Neural cell (in vitro differentiated cells): Measurements from ENCODE around the gene HSD3B1. TPM values are rescaled to one million over a fixed set of nuclear protein-coding genes. Genes with fewer than 3 reads are reported as not detected.
"Not testable (repeated sequence)": the region's sequence is repeated elsewhere in the genome, so short reads cannot be mapped to it uniquely, and the experiment has no call there.

Experiments used
- H2AFZ ChIP-seq: fragments of 200-600, 300-800 bp; sonication (generic), shearing (Covaris generic); 2 replicates; pipeline ENCODE4 v1.6.0; 2014; ENCODE audit warnings: low read depth, mild to moderate bottlenecking, antibody characterized with exemption, low read length, moderate library complexity
- H3F3A ChIP-seq: fragments of 200-600 bp; shearing (Covaris generic); 2 replicates; pipeline ENCODE4 v1.6.1; 2016; ENCODE audit warnings: mild to moderate bottlenecking, moderate library complexity, mixed read lengths, antibody characterized with exemption, low read length; ENCODE audit not compliant: insufficient read depth, poor library complexity, severe bottlenecking
- H3K27ac ChIP-seq: fragments of 200-600, 300-800 bp; sonication (generic), shearing (Covaris generic); 2 replicates; pipeline ENCODE4 v1.5.1; 2014; ENCODE audit warnings: mild to moderate bottlenecking, low read length, moderate library complexity
- H3K27me3 ChIP-seq: fragments of 300-800, 200-600 bp; sonication (generic), shearing (Covaris generic); 2 replicates; pipeline ENCODE4 v1.6.0; 2014; ENCODE audit warnings: mild to moderate bottlenecking, low read depth, low read length, moderate library complexity; ENCODE audit not compliant: insufficient read depth
- H3K36me3 ChIP-seq: fragments of 300-800, 200-600 bp; sonication (generic), shearing (Covaris generic); 2 replicates; pipeline ENCODE4 v1.5.1; 2014; ENCODE audit warnings: mild to moderate bottlenecking, antibody characterized with exemption, low read length, moderate library complexity; ENCODE audit not compliant: insufficient read depth
- H3K4me2 ChIP-seq: fragments of 300-800, 200-600 bp; sonication (generic), shearing (Covaris generic); 2 replicates; pipeline ENCODE4 v1.6.0; 2014; ENCODE audit warnings: mild to moderate bottlenecking, low read length
- H3K4me3 ChIP-seq: fragments of 300-800, 200-600 bp; sonication (generic), shearing (Covaris generic); 2 replicates; pipeline ENCODE4 v1.5.1; 2014; ENCODE audit warnings: mild to moderate bottlenecking, low read length, moderate library complexity
- H3K79me2 ChIP-seq: fragments of 200-600 bp; shearing (Covaris generic); replicated peaks from 2 replicates; pipeline ENCODE4 v1.6.0; 2014; ENCODE audit warnings: mild to moderate bottlenecking, low read length, moderate library complexity; ENCODE audit not compliant: insufficient read depth
- H3K9ac ChIP-seq: fragments of 300-800, 200-600 bp; sonication (generic), shearing (Covaris generic); 2 replicates; pipeline ENCODE4 v1.6.1; 2016; ENCODE audit warnings: mild to moderate bottlenecking, low read length, mixed read lengths
- H3K9me2 ChIP-seq: fragments of 200-600 bp; shearing (Covaris generic); 2 replicates; pipeline ENCODE4 v1.6.1; 2016; ENCODE audit warnings: mild to moderate bottlenecking, low read length, mixed read lengths; ENCODE audit not compliant: insufficient read depth
- H3K9me3 ChIP-seq: fragments of 200-600, 300-800 bp; sonication (generic), shearing (Covaris generic); 2 replicates; pipeline ENCODE4 v1.6.1; 2016; ENCODE audit warnings: mild to moderate bottlenecking, mixed run types, low read length, moderate library complexity, mixed read lengths
- H4K20me1 ChIP-seq: fragments of 200-600 bp; shearing (Covaris generic); 2 replicates; pipeline ENCODE4 v1.6.1; 2016; ENCODE audit warnings: mild to moderate bottlenecking, mixed run types; ENCODE audit not compliant: insufficient read depth
- EP300 ChIP-seq: fragments of 450-650 bp; conservative IDR thresholded peaks from 2 replicates; pipeline ENCODE4 v1.6.1; 2014; ENCODE audit warnings: antibody characterized with exemption, mild to moderate bottlenecking, moderate library complexity; ENCODE audit not compliant: poor library complexity, severe bottlenecking
- EZH2 ChIP-seq: fragments of 200-600, 300-800 bp; shearing (Covaris generic), sonication (generic); IDR thresholded peaks from 2 replicates; pipeline ENCODE4 v1.6.1; 2014; ENCODE audit warnings: antibody characterized with exemption, low read length, borderline replicate concordance, mild to moderate bottlenecking; ENCODE audit not compliant: insufficient read depth, poor library complexity, severe bottlenecking
- MXI1 ChIP-seq: fragments of 450-650 bp; conservative IDR thresholded peaks from 2 replicates; pipeline ENCODE4 v1.6.1; 2014; ENCODE audit warnings: antibody characterized with exemption, mild to moderate bottlenecking; ENCODE audit not compliant: poor library complexity, severe bottlenecking
- POLR2AphosphoS5 ChIP-seq: IDR thresholded peaks from 2 replicates; pipeline ENCODE4 v1.6.1; 2012
- RAD21 ChIP-seq: fragments of 450-650 bp; conservative IDR thresholded peaks from 2 replicates; pipeline ENCODE4 v1.6.1; 2014; ENCODE audit warnings: antibody characterized with exemption, mild to moderate bottlenecking, moderate library complexity
- REST ChIP-seq: IDR thresholded peaks from 2 replicates; pipeline ENCODE4 v1.6.1; 2012; ENCODE audit warnings: borderline replicate concordance
- SMC3 ChIP-seq: fragments of 450-650 bp; conservative IDR thresholded peaks from 2 replicates; pipeline ENCODE4 v1.6.1; 2014; ENCODE audit warnings: antibody characterized with exemption, mild to moderate bottlenecking, moderate library complexity; ENCODE audit not compliant: poor library complexity
- polyA plus RNA-seq: library from polyadenylated mRNA; depleted of rRNA; stranded (reverse); fragments of >200 nt; gene quantifications from 2 replicates; pipeline ENCODE4 v1.2.3, GENCODE V29; 2014

HSD3B1 gene
- polyA plus RNA-seq, 1 donor from 2014 or later = not detected

GRCh38 chr1:119553302-119554071 lies 46.5 kb downstream of the HSD3B1 start:
- H3K9ac ChIP-seq, H3K27ac ChIP-seq, H3K27me3 ChIP-seq, H3F3A ChIP-seq, H3K4me2 ChIP-seq, H3K9me3 ChIP-seq, H4K20me1 ChIP-seq, H3K9me2 ChIP-seq, H2AFZ ChIP-seq, H3K79me2 ChIP-seq, H3K36me3 ChIP-seq, H3K4me3 ChIP-seq: not testable (repeated sequence)

GRCh38 chr1:119554183-119554582 lies 47.2 kb downstream of the HSD3B1 start:
- H3K27me3 ChIP-seq = no peaks in the 10 kb centered on the region
- no peaks in the 10 kb centered on the region for H3F3A ChIP-seq
- H3K9ac ChIP-seq = no peak overlapping the region
- H3K27ac ChIP-seq = no peak overlapping the region
- H2AFZ ChIP-seq = no peak overlapping the region
- no peaks in the 10 kb centered on the region for H3K9me2 ChIP-seq
- H3K79me2 ChIP-seq = no peaks in the 10 kb centered on the region
- no peak overlapping the region for H3K4me2 ChIP-seq
- H3K4me3 ChIP-seq = no peak overlapping the region
- H4K20me1 ChIP-seq = no peaks in the 10 kb centered on the region
- no peaks in the 10 kb centered on the region for H3K9me3 ChIP-seq
- TF ChIP-seq REST (no peak), EP300 (no peak), RAD21 (no peak), MXI1 (no peak), EZH2 (no peak), SMC3 (no peak), POLR2AphosphoS5 (no peak)
- H3K36me3 ChIP-seq = no peaks in the 10 kb centered on the region

- Histone ChIP-seq H3K36me3 (no peaks in the 10 kb centered on the region), H3K79me2 (no peaks in the 10 kb centered on the region), H4K20me1 (no peaks in the 10 kb centered on the region), H3K27me3 (no peaks in the 10 kb centered on the region), H2AFZ (no peak overlapping the region), H3K9me2 (no peaks in the 10 kb centered on the region), H3K4me2 (no peak overlapping the region), H3K9me3 (no peaks in the 10 kb centered on the region), H3F3A (no peaks in the 10 kb centered on the region), H3K4me3 (no peak overlapping the region), H3K27ac (no peak overlapping the region), H3K9ac (no peak overlapping the region)
- TF ChIP-seq EP300 (no peak), EZH2 (no peak), POLR2AphosphoS5 (no peak), MXI1 (no peak)
Observed at GRCh38 chr1:119556423-119556822, 49.4 kb downstream of the HSD3B1 start.

GRCh38 chr1:119560402-119560801 lies 53.4 kb downstream of the HSD3B1 start:
- H3K27me3 ChIP-seq = not testable (repeated sequence)

More at GRCh38 chr1:119560402-119560801, 53.4 kb downstream of the HSD3B1 start:
- not testable (repeated sequence) for H3K36me3 ChIP-seq, H3K79me2 ChIP-seq, H3K9me2 ChIP-seq, H3K27ac ChIP-seq, H3K4me2 ChIP-seq, H3K9me3 ChIP-seq, H3K4me3 ChIP-seq, H2AFZ ChIP-seq, H3K9ac ChIP-seq, H3F3A ChIP-seq, H4K20me1 ChIP-seq
